Fibroblast of skin of back (primary cell): Measurements from ENCODE around the gene ITGAV.

Experiments used
- DNase-seq: peaks from one replicate; pipeline ENCODE4 v3.0.0-alpha.2; 2013

ITGAV gene

GRCh38 chr2:186718903-186719302 is 129.0 kb downstream of the ITGAV start:
- no peak for DNase-seq

DNA sequence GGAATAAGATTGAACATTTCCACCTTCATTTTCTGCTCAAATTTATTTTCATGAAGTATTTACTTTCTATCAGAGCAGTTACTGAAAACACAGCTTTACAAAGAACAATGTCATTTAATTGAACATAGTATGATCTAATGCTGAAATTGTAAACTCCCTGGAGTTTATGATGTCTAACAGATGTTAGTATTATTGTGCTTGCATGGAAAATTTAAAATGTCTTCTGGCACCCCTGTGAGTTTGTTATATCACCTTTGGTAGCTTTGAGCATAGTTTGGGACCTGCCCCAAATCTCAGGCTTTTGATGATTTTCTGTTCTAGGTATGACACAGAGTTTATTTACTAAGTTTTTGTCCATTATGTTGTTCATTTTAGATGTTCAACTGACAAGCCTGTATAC is 132.1 kb downstream of the ITGAV start:
- no peak for DNase-seq

DNA sequence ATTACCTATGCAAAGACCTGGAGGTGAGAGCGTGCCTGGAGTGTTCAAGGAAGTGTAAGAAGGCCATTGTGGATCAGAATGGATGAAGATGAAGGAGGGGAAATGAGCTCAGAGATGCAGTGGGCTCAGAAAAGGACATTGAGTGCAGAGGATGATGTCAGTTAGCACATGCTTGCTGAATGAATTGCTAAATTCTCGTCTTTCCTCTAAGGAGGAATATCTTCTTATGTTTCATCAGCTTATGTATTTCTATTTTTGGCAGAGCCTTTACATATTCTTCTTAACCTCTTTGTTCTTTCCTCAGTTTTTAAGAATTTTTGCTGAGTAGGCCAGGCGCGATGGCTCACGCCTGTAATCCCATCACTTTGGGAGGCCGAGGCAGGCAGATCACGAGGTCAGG is 134.9 kb downstream of the ITGAV start:
- no peak for DNase-seq

DNA sequence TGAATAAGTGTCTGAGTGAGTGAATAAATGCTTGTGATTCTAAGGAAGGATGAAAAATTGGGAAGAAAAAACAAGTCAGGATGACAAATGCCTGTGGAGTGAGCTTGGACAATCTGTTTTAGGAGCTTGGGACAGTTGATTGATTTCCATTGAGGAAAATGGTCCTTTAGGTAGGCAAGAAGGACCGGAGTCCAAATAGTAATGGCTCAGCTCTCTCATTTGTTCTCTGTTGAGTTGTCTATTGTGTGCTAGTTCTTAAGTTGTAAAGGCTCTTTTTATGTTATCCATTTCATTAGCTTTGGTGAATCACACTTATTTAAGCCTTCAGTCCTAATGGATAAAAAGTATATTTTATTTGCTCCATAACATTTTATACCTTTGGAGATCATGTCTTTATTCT is 135.9 kb downstream of the ITGAV start:
- no peak for DNase-seq

GRCh38 chr2:186726938-186727337 is 137.1 kb downstream of the ITGAV start:
- peak; percentile 16 for DNase-seq

DNA sequence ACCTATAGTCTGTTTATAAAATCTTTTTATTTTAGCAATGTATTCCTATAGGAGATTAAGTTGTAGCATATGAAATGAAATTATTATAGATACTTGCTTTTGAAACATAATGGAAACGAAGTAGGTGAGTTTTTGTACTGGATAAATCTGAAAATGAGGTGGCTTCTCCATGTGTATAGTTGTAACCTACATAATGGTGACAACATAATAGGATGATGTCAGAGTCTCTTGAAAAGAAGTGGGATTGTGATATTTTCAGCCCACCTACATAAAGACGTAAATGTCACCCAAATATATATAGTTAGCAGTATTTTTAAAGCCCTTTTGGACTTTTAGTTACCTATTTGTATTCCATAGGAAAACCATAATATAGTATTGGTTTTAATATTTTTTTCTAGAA is 138.8 kb downstream of the ITGAV start:
- DNase-seq: no peak
